NOMO-1 treated with DMSO at 0.1 percent for 48 hours (cell line): Measurements from ENCODE around the gene OR56A4.
A peak's percentile ranks its signal among the peaks of the same experiment; 100 is the strongest.

Experiments used
- DNase-seq: peaks from one replicate; lab custom pipeline; 2025; ENCODE audit not compliant: unreplicated experiment; lab: John Stamatoyannopoulos, UW

OR56A4 gene

DNA sequence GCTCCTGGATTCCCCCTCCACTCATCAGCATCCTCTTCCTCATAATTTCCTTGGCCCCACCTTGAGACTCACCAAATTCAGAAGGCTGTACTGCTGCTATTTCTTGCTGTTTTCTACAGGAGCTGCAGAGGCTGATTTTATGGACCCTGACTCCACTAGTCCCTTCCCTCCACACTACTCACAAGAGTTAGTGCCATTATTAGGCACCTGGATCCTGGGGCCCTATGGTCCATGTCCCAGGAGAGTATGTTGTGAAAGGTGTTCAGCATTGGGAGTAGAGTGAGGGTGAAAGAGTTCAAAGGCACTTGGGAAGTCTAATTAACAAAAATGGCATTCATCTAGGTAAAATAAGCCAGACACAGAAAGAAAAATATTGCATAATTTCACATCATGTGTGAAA lies at the start of gene OR56A4:
Gene OR56A4, minus strand, starts transcription at position 101 of the 400 bp plus-strand sequence. CDS start 3,954 bp downstream, outside the sequence.
- DNase-seq, result no peak

- DNase-seq, result no peak
Measured at GRCh38 chr11:6055569-6055968, 48.8 kb upstream of the OR56A4 start.

- DNase-seq, result no peak
Measured at GRCh38 chr11:6052374-6052773, 45.6 kb upstream of the OR56A4 start.

- DNase-seq, result no peak
Measured at GRCh38 chr11:6040874-6041273, 34.1 kb upstream of the OR56A4 start.

DNA sequence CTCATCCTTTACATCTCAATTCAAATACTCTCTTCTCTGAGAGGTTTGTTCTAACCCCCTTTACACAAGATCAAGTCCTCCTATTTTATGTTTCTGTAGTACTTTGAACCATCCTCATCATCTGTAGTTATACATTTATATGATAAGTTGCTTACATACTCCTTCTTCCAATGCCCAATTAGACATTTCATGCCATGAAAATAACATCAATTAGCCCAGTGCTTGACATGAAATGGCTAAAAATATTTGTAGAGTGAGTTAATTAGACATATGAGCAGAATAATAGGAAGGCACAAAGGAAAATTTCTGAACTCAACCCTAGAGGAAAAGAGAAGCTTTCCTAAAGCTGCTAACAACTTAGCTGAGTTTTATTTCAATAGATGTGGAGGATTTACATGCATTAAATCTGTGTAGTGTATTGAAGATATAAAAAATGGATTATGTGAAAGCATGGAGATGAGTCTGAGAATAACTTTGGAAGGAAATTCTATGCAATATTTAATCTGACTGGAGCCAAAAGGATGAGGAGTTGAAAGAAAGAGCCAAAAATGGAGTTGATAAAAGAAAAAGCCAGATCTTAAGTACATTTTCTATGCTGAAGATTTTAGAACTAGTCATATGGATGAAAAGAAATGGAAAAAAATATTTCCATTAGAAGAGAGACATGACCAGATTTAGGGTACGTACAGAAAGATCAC lies 24.1 kb upstream of the OR56A4 start, which contains the start of gene OR56A1:
Gene OR56A1, minus strand, starts transcription at position 51 of the 698 bp plus-strand sequence. CDS start 3,066 bp downstream, outside the sequence.
- no peak for DNase-seq

- no peak for DNase-seq
Measured at GRCh38 chr11:6027501-6027900, 20.8 kb upstream of the OR56A4 start.

- no peak for DNase-seq
Measured at GRCh38 chr11:6025056-6025455, 18.3 kb upstream of the OR56A4 start.

DNA sequence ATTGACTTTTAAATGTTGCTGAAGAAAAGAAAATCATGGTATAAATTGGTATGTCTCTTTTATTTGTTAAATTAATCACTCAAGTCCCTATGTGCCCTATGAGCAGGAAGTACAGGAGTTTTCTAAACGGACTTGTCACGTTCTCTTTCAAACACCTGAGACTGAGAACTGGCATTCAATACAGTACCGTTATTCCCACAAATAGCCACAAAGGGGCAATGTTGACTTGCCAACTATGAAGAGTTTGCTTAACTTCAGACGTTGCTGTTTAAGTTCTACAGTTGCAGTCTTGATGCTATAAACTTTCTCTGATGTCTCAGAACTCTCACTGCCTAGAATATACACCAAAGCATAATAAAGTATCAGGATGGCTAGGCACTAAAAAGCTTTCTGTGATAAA lies 16.2 kb upstream of the OR56A4 start:
- peak; percentile 67 for DNase-seq

DNA sequence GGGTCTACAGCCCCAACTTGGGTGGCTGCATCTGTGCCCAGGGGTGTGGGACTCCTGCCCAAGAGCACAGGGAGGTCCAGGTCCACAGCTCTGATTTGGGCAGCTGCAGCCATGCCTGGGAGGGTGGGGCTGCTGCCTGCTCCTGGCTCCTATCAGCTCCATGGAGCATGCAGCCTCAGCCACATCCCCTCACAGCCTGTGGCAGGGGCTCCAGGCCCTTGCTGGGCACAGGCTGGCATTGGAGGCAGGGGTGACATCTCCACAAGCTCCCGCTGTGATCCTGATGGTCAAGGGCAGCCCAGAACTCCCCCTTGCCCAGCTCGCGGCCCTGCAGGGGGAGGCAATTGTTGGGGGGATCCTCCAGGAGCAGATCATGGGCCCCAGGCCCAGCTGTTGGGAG lies 6.3 kb upstream of the OR56A4 start:
- no peak for DNase-seq

- peak; percentile 48 for DNase-seq
Measured at GRCh38 chr11:6012035-6012668, 5.4 kb upstream of the OR56A4 start.

GRCh38 chr11:6006395-6006794 lies 351 bp downstream of the OR56A4 start:
- no peak for DNase-seq

GRCh38 chr11:6002202-6002699 lies 4.5 kb downstream of the OR56A4 start:
- no peak for DNase-seq

GRCh38 chr11:5994791-5995190 lies 12.0 kb downstream of the OR56A4 start:
- DNase-seq, result no peak

DNA sequence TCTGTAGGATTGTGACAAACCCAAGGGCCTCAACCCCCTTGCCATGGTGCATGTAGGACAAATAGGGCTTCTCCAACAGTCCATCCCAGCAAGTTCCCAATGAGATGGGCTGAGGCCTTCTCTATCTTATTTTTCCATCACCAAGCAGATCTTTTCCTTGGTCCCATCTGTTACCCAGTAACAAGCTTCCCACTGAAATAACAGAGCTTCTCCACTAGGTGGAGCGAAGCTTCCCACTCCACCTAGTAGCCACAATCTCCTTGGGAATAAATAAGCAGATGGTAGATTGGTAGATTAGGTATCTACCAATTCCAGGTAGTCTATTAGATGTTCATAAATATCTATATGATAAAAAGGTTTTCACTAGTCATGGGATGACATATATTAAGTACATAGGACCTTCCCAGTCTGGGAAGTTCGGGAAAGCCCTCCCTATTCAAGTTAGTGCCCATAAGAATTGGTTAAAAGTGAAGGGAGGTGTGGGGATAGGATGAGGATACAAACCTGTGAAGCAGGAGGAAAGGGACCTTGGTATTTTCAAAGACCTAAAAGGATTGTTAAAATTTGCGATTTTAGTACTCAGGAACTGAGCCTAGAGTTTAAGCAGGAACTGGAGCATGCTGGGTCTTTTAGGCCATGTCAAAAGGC lies 14.0 kb downstream of the OR56A4 start:
- DNase-seq, result peak; percentile 15

DNA sequence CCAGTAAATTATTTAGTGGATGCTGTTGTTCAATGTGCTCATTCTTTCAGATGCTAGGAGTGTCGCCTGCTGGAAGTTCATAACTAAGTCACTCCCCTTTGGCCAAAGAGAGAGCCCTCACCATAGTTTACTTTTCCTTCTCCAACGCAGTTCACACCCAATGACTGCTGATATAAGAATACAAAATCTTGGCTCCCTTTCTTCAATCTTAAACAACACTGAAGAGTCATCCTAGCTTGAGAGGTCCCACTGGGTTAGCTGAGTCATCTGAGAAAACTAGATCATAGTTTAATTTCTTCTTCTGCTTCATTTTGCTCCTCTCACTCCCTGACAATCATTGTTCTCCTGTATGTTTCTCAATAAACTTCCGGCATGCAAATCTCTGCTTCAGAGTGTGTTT lies 14.6 kb downstream of the OR56A4 start:
- DNase-seq, result no peak

- no peak for DNase-seq
Measured at GRCh38 chr11:5989203-5989602, 17.5 kb downstream of the OR56A4 start.

DNA sequence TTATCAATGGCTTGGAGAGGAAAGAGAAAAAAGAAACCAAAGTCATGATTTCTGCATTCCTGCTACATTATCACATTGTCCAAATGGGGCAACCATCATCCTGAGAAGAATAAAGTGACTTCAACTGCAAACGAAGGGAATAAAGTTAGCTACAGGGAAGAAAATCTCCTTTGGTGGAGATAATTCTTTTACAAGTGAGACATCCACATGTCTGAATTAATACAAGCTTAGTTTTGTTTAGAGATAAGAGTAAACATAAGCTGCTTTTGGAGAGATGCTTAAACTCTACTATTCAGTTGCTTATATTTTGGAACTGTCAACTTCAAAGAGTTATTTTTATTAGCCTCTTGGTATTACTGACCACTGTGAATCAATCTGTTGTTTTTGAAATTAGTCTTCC lies 19.9 kb downstream of the OR56A4 start, which contains the start of gene OR52L1:
Gene OR52L1, minus strand, starts transcription at position 101 of the 400 bp plus-strand sequence. Its CDS starts 55 bp downstream, at position 46.
- DNase-seq, result no peak

DNA sequence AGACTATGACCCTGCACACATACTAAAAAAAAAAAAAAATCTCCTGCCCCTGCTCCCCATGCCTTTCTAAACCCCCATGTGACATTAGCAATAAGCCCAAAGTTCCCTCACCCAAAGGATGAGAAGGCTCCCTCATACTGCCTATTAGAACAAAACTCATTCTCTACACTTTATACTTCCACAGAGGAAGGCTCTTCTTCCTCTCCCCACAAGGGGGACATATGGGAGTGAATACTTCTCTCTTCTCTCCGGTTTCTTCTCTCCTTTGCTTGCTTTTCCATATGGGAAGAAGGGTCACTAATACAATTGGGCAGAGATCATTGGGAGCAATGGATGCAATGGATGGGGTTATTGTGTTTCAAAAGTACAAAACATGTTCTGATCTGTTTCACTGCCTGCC lies 23.3 kb downstream of the OR56A4 start:
- DNase-seq, result no peak

DNA sequence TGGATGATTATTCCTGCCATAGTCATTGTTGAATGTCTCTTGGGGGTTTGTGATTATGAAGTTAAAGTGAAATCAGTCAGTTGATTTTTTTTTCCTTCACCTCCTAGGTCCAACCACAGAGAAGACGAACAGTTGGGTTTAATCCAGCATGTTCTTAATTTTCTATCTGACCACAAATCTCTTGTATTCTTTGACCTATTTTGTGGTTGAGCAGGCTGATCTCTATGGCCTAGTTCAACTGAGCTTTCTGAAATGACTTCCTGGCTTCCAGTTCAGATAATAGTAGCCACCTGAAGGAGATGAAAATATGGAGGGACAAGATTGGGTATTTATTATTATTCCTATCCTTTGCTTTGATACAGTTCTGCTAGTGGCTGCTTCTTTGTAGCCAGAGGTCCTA lies 33.2 kb downstream of the OR56A4 start:
- no peak for DNase-seq

- no peak for DNase-seq
Measured at GRCh38 chr11:5968394-5968793, 38.4 kb downstream of the OR56A4 start, which contains the start of gene OR56A5. OR56A5 (minus strand) TSS chr11:5968494; CDS start chr11:5968494, 0 bp downstream.

DNA sequence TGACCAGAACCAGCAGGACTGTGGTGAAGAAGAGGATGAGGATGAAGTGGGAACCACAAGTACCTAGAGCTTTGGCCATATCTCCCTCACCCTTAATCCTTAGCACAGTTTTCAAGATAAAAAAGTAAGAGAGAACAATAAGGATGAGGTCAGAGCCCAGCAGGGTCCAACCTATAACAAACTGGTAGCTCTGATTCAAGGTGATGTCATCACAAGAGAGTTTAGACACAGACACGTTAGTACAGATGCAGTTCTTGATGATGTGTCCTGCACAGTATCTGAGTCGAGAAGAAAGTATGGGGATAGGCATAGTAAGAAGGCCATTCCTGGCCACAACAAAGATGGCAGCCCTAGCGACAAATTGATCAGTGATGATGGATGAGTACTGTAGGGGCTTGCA lies 39.0 kb downstream of the OR56A4 start:
- no peak for DNase-seq

DNA sequence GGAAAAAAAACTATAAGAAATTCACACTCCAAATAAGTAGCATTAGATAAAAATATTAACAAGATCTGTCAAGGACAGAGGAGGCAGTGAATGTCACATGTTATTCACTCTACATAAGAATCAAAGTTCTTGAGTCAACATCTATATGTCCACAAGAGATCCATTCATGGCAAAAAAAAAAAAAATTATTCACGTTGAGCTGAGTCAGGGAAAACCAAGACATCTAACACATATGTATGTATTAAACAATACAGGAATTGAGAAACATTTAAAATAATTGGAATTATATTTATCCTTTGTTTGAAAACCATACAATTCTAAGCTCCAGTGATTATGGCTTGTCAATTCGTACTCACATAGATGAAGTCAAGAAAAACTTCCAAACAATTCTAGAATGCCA lies 39.8 kb downstream of the OR56A4 start:
- DNase-seq, result no peak
